Fibroblast of gingiva (primary cell): Measurements from ENCODE around the gene FASN.
"Not testable (repeated sequence)": the region's sequence is repeated elsewhere in the genome, so short reads cannot be mapped to it uniquely, and the experiment has no call there.

Source experiments
- DNase-seq: peaks from one replicate; pipeline ENCODE4 v3.0.0-alpha.2; 2011; ENCODE audit warnings: low read depth

Gene FASN

GRCh38 chr17:82041144-82041814 is 56.8 kb downstream of the FASN start:
- no peak for DNase-seq

- DNase-seq, result no peak
These were observed 58.2 kb downstream of the FASN start for GRCh38 chr17:82039695-82040299.

- DNase-seq, result not testable (repeated sequence)
These were observed 59.1 kb downstream of the FASN start for GRCh38 chr17:82038796-82039409.

- DNase-seq, result no peak
These were observed 60.2 kb downstream of the FASN start for GRCh38 chr17:82037889-82038195.

GRCh38 chr17:82037092-82037888 is 60.7 kb downstream of the FASN start, which contains the start of gene DCXR:
TSS of gene DCXR (minus strand) at chr17:82037697. CDS start at chr17:82037682, 15 bp downstream.
- DNase-seq, result peak; percentile 96

GRCh38 chr17:82036634-82037091 is 61.4 kb downstream of the FASN start:
- DNase-seq, result no peak

GRCh38 chr17:82035956-82036633 is 61.9 kb downstream of the FASN start:
- DNase-seq, result no peak

- no peak for DNase-seq
These were observed 62.5 kb downstream of the FASN start for GRCh38 chr17:82035488-82035887.

GRCh38 chr17:82034371-82035011 is 63.5 kb downstream of the FASN start:
- DNase-seq, result no peak

GRCh38 chr17:82033359-82034085 is 64.5 kb downstream of the FASN start:
- DNase-seq, result no peak

GRCh38 chr17:82031885-82032627 is 66.0 kb downstream of the FASN start:
- no peak for DNase-seq

- DNase-seq, result no peak
These were observed 66.6 kb downstream of the FASN start, which contains the start of gene RAC3 for GRCh38 chr17:82031303-82031884. TSS of gene RAC3 (plus strand) at chr17:82031678. CDS start at chr17:82031762, 84 bp downstream.

GRCh38 chr17:82030470-82031302 is 67.3 kb downstream of the FASN start:
- peak; percentile 80 for DNase-seq

GRCh38 chr17:82029990-82030469 is 68.0 kb downstream of the FASN start:
- no peak for DNase-seq

GRCh38 chr17:82029391-82029790 is 68.6 kb downstream of the FASN start:
- DNase-seq, result no peak

GRCh38 chr17:82028966-82029365 is 69.1 kb downstream of the FASN start:
- no peak for DNase-seq
